DMS 273 (cell line): ENCODE data around the gene DEGS1.
A peak's percentile ranks its signal among the peaks of the same experiment; 100 is the strongest.
"Not testable (repeated sequence)": the region's sequence is repeated elsewhere in the genome, so short reads cannot be mapped to it uniquely, and the experiment has no call there.

Experiments used
- DNase-seq: peaks from one replicate; lab custom pipeline; 2025; ENCODE audit not compliant: unreplicated experiment; lab: John Stamatoyannopoulos, UW

The DEGS1 gene

GRCh38 chr1:224180783-224181452 lies 2.1 kb upstream of the DEGS1 start:
- peak; percentile 37 for DNase-seq

- DNase-seq, result no peak
Measured at GRCh38 chr1:224181453-224181810, 1.6 kb upstream of the DEGS1 start.

GRCh38 chr1:224182057-224182865 lies 779 bp upstream of the DEGS1 start:
- no peak for DNase-seq

GRCh38 chr1:224183591-224184312 lies 712 bp downstream of the DEGS1 start:
- peak; percentile 86 for DNase-seq

GRCh38 chr1:224185208-224185607 lies 2.2 kb downstream of the DEGS1 start:
- no peak for DNase-seq

GRCh38 chr1:224188286-224188685 lies 5.2 kb downstream of the DEGS1 start:
- no peak for DNase-seq

- no peak for DNase-seq
Measured at GRCh38 chr1:224189561-224189960, 6.5 kb downstream of the DEGS1 start.

- no peak for DNase-seq
Measured at GRCh38 chr1:224192082-224192788, 9.2 kb downstream of the DEGS1 start.

- no peak for DNase-seq
Measured at GRCh38 chr1:224193319-224193966, 10.4 kb downstream of the DEGS1 start.

GRCh38 chr1:224196813-224197600 lies 14.0 kb downstream of the DEGS1 start:
- no peak for DNase-seq

GRCh38 chr1:224198572-224198971 lies 15.5 kb downstream of the DEGS1 start:
- peak; percentile 39 for DNase-seq

- no peak for DNase-seq
Measured at GRCh38 chr1:224199679-224200078, 16.6 kb downstream of the DEGS1 start.

GRCh38 chr1:224201383-224201782 lies 18.3 kb downstream of the DEGS1 start:
- no peak for DNase-seq

- DNase-seq, result no peak
Measured at GRCh38 chr1:224201853-224202252, 18.8 kb downstream of the DEGS1 start.

- peak; percentile 45 for DNase-seq
Measured at GRCh38 chr1:224203243-224204016, 20.4 kb downstream of the DEGS1 start.

GRCh38 chr1:224205438-224205840 lies 22.4 kb downstream of the DEGS1 start:
- peak; percentile 32 for DNase-seq

- DNase-seq, result not testable (repeated sequence)
Measured at GRCh38 chr1:224205931-224206538, 23.0 kb downstream of the DEGS1 start.

- peak; percentile 87 for DNase-seq
Measured at GRCh38 chr1:224211206-224211962, 28.3 kb downstream of the DEGS1 start.
